Hepatocyte (in vitro differentiated cells): ENCODE results near the gene ASXL2.

Experiments
- EZH2 ChIP-seq: fragments of 200-600 bp; sonication (generic); IDR thresholded peaks from 2 replicates; pipeline ENCODE4 v1.6.1; 2016; ENCODE audit warnings: antibody characterized with exemption, mild to moderate bottlenecking, borderline replicate concordance
- TF ChIP-seq, protein P1 (sequence below): fragments of 200-600 bp; sonication (generic); IDR thresholded peaks from 2 replicates; pipeline ENCODE4 v1.5.1; 2016; ENCODE audit warnings: antibody characterized with exemption, mild to moderate bottlenecking; ENCODE audit not compliant: poor library complexity

DNA sequence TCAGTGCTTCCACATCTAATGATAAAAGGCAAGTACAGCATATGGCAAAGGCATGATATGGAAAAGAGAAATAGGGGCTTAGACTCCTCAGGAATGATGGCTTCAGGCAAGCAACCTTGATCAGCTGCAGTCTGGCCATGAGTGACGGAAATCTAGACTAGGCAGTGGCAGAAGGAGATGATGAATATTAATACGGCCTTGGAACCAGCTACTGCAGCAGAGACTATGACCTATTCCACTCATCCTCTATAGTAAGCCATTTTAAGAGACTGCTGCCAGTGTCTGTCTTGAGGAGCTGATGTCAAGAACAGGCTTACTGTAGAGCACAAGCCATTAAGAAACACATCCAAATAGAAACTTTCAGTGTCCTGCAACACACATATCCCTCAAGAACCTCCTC, 23.7 kb downstream of the ASXL2 start:
- TF ChIP-seq, protein P1, sequence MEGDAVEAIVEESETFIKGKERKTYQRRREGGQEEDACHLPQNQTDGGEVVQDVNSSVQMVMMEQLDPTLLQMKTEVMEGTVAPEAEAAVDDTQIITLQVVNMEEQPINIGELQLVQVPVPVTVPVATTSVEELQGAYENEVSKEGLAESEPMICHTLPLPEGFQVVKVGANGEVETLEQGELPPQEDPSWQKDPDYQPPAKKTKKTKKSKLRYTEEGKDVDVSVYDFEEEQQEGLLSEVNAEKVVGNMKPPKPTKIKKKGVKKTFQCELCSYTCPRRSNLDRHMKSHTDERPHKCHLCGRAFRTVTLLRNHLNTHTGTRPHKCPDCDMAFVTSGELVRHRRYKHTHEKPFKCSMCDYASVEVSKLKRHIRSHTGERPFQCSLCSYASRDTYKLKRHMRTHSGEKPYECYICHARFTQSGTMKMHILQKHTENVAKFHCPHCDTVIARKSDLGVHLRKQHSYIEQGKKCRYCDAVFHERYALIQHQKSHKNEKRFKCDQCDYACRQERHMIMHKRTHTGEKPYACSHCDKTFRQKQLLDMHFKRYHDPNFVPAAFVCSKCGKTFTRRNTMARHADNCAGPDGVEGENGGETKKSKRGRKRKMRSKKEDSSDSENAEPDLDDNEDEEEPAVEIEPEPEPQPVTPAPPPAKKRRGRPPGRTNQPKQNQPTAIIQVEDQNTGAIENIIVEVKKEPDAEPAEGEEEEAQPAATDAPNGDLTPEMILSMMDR: no peak
- no peak for TF ChIP-seq EZH2
